GM12864 (cell line): ENCODE measurements around the gene A4GALT.

Experiments
- DNase-seq: peaks from one replicate; pipeline ENCODE4 v3.0.0-alpha.2; 2011; ENCODE audit warnings: low read depth
- H3K4me3 ChIP-seq: 2 replicates; pipeline ENCODE4 v1.5.1; 2011; ENCODE audit warnings: mild to moderate bottlenecking, low read depth, low read length, control low read depth
- CTCF ChIP-seq: IDR thresholded peaks from 2 replicates; pipeline ENCODE4 v1.5.1; 2011; ENCODE audit warnings: low read depth, mild to moderate bottlenecking, moderate library complexity, low read length, control low read depth, inconsistent platforms; ENCODE audit errors: missing control alignments

Gene A4GALT

GRCh38 chr22:42732081-42732480 lies 11.4 kb upstream of the A4GALT start:
- no peak for DNase-seq
- no peak for TF ChIP-seq CTCF
- H3K4me3 ChIP-seq, result no peak overlapping the region

- no peak for TF ChIP-seq CTCF
- no peak overlapping the region for H3K4me3 ChIP-seq
- DNase-seq, result no peak
Measured at GRCh38 chr22:42726811-42727210, 6.1 kb upstream of the A4GALT start.

GRCh38 chr22:42725606-42726355 lies 5.1 kb upstream of the A4GALT start:
- DNase-seq, result no peak
- TF ChIP-seq CTCF, result no peak
- H3K4me3 ChIP-seq, result no peak overlapping the region

GRCh38 chr22:42724062-42724461 lies 3.4 kb upstream of the A4GALT start:
- no peak overlapping the region for H3K4me3 ChIP-seq
- no peak for DNase-seq
- TF ChIP-seq CTCF, result no peak

GRCh38 chr22:42721045-42721434 lies 370 bp upstream of the A4GALT start:
- TF ChIP-seq CTCF, result no peak
- peak overlapping the region; percentile 64 for H3K4me3 ChIP-seq
- no peak for DNase-seq

- H3K4me3 ChIP-seq, result peak overlapping the region; percentile 64
- no peak for TF ChIP-seq CTCF
- no peak for DNase-seq
Measured at GRCh38 chr22:42719656-42720262, 911 bp downstream of the A4GALT start.

GRCh38 chr22:42719133-42719532 lies 1.5 kb downstream of the A4GALT start:
- peak; percentile 11 for TF ChIP-seq CTCF
- no peak for DNase-seq
- peak overlapping the region; percentile 64; the same call in 1 of the 2 replicates for H3K4me3 ChIP-seq
